GM21529 (cell line): Measurements from ENCODE around the gene OSBPL9.

ENCODE experiments used
- ATAC-seq: cut with Tn5 transposase; IDR thresholded peaks from one replicate; pipeline ENCODE4 v1.9.1; 2021; ENCODE audit not compliant: unreplicated experiment

Gene OSBPL9, protein sequence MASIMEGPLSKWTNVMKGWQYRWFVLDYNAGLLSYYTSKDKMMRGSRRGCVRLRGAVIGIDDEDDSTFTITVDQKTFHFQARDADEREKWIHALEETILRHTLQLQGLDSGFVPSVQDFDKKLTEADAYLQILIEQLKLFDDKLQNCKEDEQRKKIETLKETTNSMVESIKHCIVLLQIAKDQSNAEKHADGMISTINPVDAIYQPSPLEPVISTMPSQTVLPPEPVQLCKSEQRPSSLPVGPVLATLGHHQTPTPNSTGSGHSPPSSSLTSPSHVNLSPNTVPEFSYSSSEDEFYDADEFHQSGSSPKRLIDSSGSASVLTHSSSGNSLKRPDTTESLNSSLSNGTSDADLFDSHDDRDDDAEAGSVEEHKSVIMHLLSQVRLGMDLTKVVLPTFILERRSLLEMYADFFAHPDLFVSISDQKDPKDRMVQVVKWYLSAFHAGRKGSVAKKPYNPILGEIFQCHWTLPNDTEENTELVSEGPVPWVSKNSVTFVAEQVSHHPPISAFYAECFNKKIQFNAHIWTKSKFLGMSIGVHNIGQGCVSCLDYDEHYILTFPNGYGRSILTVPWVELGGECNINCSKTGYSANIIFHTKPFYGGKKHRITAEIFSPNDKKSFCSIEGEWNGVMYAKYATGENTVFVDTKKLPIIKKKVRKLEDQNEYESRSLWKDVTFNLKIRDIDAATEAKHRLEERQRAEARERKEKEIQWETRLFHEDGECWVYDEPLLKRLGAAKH

DNA sequence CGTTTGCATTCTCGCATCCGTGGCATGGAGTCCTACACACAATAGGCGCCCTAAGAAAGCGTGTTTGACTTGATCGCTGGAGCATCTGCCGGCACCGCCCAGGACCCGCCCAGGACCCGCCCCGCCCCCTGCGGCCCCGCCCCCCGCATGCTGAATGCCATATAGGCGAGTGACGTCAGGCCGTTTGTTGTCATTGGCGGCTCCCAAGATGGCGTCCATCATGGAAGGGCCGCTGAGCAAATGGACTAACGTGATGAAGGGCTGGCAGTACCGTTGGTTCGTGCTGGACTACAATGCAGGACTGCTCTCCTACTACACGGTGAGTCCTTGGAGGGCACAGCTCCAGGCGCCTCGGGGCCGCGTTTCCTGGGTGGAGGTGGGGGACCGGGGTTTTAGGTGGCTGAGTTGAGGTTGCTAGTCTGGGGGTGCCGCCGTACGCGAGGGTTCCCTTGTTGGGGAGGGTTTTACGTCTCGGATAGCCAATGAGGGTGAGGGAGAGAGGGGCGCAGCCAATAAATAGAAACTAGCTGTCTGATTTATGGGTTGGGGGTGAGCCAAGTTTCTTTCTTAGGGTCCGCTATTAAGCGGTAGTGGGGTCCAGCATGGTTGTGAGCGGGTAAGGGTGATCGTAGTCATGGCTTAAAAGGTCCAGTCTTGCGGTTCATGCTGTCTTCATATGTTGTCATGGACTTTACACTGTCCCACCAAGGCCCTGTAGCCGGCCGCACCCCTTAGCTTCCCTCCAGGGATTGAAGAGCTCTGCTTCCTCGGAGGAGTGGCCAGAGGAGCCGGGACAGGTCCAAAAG is at the start of gene OSBPL9:
OSBPL9 (plus strand) TSS at position 190 of the 806 bp plus-strand sequence; CDS start at position 209, 19 bp downstream.
- peak; percentile 91 for ATAC-seq

DNA sequence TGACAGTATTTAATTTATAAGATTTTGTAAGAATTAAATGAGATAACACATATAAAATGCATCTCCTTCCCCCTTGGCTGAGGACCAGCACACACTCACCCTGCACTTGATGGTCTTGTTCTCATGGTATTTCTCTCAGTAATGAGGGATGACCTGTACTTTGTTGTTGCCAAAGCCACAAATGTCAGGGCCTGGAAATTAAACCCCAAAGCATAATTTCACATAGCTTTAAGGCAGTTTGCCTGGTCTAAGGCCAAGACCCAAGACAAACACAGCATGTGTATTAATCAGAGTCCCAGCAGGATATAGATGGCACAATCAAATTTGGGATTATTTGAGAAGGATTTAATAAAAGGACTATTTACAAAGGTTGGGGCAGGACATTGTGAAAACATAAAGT is 49.2 kb upstream of the OSBPL9 start:
- no peak for ATAC-seq

DNA sequence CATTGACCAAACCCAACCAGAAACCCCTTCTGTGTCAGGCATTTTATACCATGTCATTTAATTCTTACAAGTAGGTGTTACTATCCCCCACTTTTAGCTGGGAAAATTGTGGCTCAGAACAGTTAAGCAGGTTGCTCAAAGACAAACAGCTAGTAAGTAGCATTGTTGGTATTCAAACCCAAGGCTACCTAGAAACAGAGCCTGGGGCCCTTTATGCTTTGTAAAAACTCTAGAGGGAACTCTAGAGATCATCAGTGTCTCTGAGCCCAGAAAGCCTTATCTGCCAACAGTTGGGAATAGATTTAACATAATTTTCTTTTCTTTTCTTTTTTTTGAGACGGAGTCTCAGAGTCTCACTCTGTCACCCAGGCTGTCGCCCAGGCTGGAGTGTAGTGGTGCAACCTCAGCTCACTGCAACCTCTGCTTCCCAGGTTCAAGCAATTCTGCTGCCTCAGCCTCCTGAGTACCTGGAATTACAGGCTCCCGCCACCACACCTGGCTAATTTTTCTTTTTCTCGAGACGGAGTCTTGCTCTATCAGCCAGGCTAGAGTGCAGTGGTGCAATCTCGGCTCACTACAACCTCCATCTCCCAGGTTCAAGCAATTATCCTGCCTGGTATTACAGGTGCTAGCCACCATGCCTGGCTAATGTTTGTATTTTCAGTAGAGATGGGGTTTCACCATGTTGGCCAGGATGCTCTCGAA is 48.5 kb upstream of the OSBPL9 start:
- no peak for ATAC-seq

DNA sequence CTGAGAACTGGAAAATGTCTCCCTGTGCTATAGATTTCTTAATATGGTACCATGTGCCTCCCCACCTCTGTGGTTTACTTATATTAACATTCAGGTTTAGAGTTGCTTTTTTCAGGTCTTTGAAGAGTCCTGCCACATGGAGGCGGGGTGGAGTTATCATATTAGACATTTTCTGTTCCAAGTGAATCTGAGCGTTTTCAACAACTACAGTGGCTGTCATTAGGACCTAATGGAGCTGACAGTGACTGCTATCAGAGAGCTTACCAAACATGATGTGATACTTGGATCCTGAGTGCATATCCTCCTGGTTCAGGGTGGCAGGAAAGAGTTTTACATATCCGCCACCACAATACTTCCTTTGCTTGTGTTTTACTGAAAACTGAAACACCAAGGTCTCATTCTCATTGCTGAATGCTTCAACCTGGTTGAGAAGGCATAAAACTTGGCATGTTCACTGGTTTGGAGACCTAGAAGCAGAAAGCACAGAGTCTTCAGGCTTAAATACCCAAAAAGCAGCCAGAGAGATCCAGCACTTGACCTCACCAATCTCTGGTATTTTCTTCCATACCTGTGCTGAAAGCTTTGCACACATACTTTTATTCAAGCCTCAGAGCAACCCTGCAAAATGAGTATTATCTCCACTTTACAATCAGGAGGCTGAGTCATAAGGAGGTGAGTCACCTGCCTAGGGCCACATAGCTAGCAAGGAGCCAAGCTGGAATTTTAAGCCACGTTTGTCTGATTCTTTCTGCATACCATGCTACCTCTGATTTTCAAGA is 47.4 kb upstream of the OSBPL9 start:
- peak; percentile 85 for ATAC-seq

DNA sequence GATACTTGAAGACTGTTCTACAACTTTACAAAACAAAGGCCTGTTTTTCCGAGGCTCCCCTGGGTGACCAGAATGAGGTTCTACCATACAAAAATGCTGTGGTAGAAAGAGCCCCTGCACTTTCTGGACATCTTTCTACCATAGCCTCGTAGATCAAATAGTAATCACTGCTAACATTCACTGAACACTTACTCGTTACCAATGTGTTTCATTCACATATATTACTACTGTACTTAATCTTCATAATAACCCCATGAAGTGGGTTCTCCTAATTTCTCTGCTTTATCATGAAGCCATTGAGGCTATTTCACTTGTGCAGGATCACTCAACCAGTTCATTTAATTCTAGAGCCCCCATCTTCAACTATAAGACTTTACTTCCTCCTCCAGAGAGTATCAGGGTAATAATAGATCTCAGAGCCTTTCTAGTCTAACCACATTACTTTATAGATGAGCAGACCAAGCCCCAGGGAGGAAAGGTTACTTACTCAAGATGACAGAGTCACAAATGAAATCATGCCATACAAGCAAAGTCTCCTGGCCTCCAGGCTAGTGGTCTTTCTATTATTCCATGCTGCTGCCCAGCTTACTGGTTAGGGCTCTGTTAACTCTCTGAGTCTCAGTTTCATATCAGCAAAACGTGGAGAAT is 46.7 kb upstream of the OSBPL9 start:
- ATAC-seq: no peak

DNA sequence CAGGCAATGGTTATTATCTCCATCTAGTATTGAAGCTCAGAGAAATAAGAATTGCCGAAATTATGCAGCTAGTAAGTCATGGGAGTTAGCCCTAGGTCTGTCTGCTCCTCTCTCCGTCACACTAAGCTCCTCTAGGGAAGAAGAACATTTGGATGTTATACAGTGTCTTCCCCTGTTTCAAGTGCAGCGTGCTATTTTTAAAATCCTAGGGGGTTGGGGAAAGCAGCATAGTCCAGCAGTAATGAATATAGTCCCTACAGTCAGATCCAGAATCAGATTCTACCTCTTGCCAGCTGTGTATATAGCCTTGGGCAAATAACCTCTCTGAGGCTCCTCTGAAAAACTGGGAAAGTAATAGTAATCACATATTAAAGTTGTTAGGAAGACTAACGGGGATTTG is 44.5 kb upstream of the OSBPL9 start:
- ATAC-seq: no peak

DNA sequence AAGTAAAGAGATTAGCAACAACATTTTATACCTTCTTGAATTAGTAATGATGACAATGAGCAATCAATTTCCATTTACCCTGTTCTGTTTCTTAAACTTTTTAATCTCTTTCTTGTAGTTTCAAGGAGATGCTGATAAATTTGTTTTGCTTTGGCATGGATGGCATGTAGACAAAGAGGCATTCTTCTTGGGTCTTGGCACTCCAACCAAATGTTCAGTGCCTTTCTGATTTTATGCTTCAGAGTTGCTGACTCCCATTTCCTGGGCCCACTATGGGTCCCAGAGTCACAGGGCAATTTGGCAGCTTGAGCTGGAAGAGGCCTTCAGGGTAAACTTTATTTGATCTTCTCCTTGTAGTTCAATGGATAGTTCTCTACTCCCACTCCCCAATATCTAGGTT is 42.1 kb upstream of the OSBPL9 start:
- ATAC-seq: no peak

DNA sequence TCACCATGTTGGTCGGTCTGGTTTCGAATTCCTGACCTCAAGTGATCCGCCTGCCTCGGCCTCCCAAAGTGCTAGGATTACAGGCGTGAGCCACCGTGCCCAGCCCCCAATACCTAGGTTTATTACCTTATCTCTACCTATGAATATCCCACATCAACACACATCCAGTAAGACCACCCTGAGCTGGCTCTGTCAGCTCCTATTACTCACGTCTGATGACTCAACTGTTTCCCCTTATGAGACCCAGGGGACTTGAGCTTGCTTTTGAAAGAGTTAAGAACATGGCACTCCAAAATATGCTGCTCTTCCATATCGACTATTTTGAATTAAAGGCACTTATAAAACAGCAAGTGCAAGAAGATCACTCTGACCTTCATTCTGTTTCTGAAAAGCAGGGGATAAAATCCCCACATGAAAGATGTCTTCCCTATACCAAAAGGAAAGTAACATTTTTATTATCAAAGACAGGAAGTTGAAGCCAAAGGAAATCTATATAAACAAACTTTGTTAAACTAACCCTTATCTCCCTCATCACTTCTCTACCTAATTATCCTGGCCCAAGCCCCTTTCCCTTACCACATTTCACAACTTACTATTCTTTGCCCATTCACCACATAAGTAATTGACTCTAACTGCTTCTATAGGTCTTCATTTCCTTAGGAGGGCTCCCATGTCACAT is 41.3 kb upstream of the OSBPL9 start:
- no peak for ATAC-seq

DNA sequence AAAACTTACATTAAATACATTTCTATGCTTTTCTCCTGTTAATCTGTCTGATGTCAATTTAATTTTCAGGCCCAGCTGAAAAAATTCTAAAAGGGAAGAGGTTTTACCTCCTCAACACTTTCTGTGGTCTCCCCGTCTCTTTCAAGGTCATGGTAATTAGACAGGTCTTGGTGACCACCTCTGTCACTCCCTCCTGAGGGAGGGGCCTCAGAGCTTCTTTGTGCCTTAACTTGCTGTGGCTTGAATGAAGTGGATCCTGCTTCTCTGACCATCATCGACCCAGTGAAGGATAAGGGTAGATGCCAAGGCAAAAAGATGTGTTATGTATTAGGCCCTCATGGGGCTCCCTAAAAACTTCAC is 40.8 kb upstream of the OSBPL9 start:
- ATAC-seq: no peak

DNA sequence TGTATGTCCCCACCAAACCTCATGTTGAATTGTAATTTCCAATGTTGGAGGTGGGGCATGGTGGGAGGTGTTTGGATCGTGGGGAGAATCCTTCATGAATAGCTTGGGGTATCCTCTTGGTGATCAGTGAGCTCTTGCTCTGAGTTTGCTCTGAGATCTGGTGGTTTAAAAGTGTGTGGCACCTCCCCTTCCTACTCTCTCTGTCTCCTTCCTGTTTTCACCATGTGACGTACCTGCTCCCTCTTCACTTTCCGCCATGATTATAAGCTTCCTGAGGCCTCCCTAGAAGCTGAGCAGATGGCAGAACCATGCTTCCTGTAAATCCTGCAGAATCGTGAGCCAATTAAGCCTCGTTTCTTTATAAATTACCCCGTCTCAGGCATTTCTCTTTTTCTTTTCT is 40.0 kb upstream of the OSBPL9 start:
- ATAC-seq: no peak

DNA sequence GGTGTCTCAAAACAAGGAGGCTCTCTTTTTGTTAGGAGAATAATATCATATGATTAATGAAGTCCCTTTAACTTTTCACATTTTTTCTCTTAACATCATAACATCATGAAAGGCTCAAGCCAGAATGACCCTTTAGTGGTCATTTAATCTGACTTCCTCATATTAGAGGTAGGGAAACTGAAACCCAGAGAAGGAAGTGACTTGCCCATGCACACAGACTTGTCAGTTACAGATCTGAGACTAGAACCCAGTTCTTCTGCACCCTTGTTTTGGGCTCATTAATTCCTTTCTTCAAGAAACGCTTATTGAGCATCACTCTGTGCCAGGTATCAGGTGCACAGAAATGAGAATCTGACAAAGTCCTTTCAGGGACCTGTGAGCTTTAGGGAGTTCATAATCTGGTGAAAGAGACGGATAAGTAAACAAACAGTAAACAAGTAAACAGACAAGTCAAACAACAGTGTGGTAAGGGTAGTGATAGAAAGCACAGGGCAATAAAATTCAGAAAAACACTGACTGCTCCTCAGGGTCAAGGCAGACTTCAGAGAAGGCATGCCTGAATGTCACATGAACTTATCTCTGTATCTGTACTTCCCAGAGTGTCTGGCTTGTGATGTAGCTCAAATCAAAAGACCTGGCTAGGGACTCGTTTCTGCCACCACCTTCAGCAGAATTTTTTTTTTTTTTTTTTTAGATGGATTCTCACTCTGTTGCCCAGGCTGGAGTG is 38.3 kb upstream of the OSBPL9 start:
- peak; percentile 80 for ATAC-seq

DNA sequence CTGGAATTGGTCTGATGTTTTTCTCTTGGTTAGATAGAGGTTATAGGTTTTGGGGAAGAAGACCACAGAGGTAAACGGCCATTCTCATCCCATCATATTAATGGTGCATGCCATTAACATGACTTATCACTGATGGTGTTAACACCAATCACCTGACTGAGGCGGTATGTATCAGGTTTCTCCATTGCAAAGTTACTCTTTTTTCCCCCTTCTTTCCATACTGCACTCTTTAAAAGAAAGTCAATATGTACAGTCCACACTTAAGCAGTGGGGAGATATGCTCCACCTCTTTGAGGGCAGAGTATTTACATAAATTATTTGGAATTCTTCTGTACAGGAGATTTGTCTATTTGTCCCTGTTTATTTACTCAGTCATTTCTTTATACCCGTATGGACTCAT is 35.7 kb upstream of the OSBPL9 start:
- no peak for ATAC-seq

DNA sequence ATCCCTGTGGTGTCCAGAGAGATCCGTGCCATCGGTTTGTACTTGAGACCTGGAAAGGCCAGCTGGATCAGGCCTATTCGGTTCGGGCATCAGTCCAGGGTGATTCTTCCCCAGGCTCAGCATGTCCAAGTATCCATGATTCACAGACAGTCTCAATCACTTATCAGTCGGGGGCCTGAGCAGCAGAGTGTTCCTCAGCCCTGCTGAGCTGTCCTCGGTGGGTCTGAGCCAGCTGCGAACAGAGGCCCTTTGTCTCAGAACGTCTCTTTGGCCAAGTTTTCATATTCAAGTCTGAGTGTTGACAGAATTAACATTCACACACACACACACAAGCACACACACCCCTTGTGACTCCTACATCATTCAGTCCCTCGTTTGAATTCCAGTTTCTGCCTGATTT is 33.4 kb upstream of the OSBPL9 start:
- no peak for ATAC-seq

DNA sequence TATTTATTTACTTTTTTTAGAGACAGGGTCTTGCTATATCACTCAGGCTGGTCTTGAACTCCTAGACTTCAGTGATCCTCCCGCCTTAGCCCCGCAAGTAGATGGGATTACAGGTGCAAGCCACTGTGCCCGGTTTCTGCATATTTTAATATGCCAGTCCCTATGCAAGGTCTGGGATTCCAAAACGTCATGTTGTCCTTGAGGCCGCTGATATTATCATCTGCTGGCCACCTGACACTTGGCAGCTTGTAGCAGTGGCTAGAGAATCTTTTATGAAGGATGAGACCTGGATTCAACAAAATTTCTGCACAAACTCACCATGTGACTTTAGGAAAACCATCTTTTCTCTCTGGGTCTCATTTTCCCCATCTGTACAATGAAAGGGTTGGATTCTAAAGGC is 32.9 kb upstream of the OSBPL9 start:
- no peak for ATAC-seq

DNA sequence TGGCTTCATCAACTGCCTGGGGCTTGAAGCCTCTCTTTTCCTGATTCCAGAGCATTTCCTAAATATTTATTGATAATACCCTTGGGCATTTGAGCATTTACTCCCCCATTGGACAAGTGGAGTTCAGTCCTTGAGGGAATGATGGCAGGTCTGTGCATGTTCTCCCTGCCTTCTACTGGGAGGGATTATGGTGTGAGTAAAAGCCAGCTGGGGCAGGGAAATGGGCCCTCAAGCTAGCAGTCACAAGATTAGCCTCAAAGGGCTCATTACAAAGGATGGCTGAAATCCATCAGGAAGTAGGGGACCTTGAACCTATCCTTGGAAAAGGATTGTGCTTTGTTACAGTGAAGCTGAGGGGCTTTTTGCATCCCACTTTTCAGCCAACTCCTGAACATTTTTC is 24.2 kb upstream of the OSBPL9 start:
- no peak for ATAC-seq

DNA sequence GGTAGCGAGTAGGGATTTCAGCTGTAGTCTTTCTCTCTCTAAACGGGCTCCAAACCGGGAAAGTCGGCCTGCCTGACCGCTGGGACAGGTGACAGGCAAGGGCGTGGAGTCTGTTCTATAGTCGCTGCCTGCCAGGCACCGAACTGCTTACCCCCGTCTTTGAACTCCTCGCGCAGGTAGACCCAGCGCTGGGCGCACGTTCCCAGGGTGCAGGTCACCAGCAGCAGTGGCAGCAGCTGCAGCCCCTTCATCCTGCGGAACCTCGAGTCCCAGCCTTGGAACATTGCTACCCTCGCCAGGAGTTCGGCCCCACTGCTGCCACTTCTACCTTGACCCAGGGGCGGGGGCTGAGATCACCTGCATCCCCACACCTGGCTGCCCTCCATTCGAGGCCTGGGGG is 22.2 kb upstream of the OSBPL9 start:
- ATAC-seq: no peak

DNA sequence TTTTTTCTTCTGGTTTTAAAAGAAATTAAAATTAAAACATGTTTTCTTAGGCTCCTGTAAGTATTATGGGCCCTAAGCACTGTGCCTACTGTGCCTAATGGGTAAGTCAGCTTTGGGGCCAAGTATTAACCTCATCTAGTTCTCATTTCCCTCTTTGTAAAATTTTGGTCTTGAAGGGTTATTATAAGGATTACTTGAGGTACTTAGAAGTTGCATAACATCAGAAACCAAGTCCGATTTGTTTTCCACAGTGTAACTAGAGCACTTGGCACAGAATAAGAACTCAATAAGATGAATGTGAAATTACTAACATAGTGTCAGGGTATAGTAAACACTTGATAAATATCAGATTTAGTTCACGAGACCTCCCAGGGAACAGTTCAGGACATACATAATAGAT is 16.4 kb upstream of the OSBPL9 start:
- ATAC-seq: no peak

DNA sequence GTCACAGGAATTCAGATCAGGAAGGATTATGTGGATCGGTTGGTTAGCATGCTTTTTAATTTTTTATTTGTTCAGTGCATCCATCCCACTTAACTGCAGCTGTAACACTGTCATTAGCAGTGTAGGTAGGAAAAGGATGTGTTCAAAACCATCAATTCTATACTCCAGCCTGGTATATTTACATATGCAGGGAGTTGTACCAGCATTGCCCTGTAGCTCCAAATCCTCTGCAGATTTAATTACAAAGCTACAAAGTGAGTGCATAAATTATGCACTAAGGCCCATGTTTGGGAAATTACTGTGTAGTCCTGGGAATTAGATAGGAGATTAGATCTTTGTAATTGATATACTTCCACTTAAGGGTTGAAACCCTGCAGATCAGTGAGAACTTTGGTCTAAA is 15.9 kb upstream of the OSBPL9 start:
- ATAC-seq: no peak
